ENCODE results near the gene WNT8A. TPM values are rescaled to one million over a fixed set of nuclear protein-coding genes. Genes with fewer than 3 reads are reported as not detected.

The WNT8A gene
- total and polyA plus RNA-seq, 2 experiments from 2014 or later: not detected

- TF ChIP-seq CTCF (IDR thresholded peaks at IDR 0.05; ENCODE audit: poor library complexity): no peak
- no peak for TF ChIP-seq EZH2 (IDR thresholded peaks at IDR 0.05; ENCODE audit: borderline replicate concordance)
- no peak for TF ChIP-seq EZH2phosphoT487 (IDR thresholded peaks at IDR 0.05; ENCODE audit: low read depth, severe bottlenecking, unreplicated experiment)
Measured at GRCh38 chr5:138064526-138064925, 19.3 kb upstream of the WNT8A start.

GRCh38 chr5:138065102-138065501, 18.7 kb upstream of the WNT8A start:
- H3K79me2 ChIP-seq: no peaks in the 10 kb centered on the region
- H3K4me2 ChIP-seq: no peak overlapping the region
- H3K9me3 ChIP-seq (ENCODE audit: low read depth): no peaks in the 10 kb centered on the region
- H3K9me2 ChIP-seq (replicated peaks; ENCODE audit: insufficient read depth): no peaks in the 10 kb centered on the region
- no peaks in the 10 kb centered on the region for H3K36me3 ChIP-seq (replicated peaks; ENCODE audit: insufficient read depth, low read depth)
- H3K27ac ChIP-seq: no peak overlapping the region
- H3K27me3 ChIP-seq: no peaks in the 10 kb centered on the region
- H4K20me1 ChIP-seq (ENCODE audit: insufficient read depth, poor library complexity, severe bottlenecking): no peaks in the 10 kb centered on the region
- WGBS (ENCODE audit: low lambda C conversion rate, missing lambda C conversion rate): 73% methylated on average over 5 of the region's 5 CpGs
- no peak overlapping the region for H2AFZ ChIP-seq
- DNase-seq (ENCODE audit: low spot score): no peak
- no peaks in the 10 kb centered on the region for H3K4me1 ChIP-seq (ENCODE audit: insufficient read depth)
- no peak overlapping the region for H3K4me3 ChIP-seq
- TF ChIP-seq CTCF (IDR thresholded peaks at IDR 0.05; ENCODE audit: poor library complexity) (peak; percentile 12), EZH2phosphoT487 (IDR thresholded peaks at IDR 0.05; ENCODE audit: low read depth, severe bottlenecking, unreplicated experiment) (no peak)

More at GRCh38 chr5:138064526-138064925, 19.3 kb upstream of the WNT8A start:
- DNase-seq (ENCODE audit: low spot score): no peak
- Histone ChIP-seq H3K79me2 (no peaks in the 10 kb centered on the region), H3K4me3 (no peak overlapping the region), H2AFZ (no peak overlapping the region), H3K27me3 (no peaks in the 10 kb centered on the region), H3K27ac (no peak overlapping the region), H3K9me3 (ENCODE audit: low read depth) (no peaks in the 10 kb centered on the region), H3K4me2 (no peak overlapping the region), H4K20me1 (ENCODE audit: insufficient read depth, poor library complexity, severe bottlenecking) (no peaks in the 10 kb centered on the region), H3K9me2 (replicated peaks; ENCODE audit: insufficient read depth) (no peaks in the 10 kb centered on the region), H3K4me1 (ENCODE audit: insufficient read depth) (no peaks in the 10 kb centered on the region), H3K36me3 (replicated peaks; ENCODE audit: insufficient read depth, low read depth) (no peaks in the 10 kb centered on the region)

- H3K27ac ChIP-seq: no peak overlapping the region
- WGBS (ENCODE audit: low lambda C conversion rate, missing lambda C conversion rate): 95% methylated on average over 8 of the region's 8 CpGs
- H4K20me1 ChIP-seq (ENCODE audit: insufficient read depth, poor library complexity, severe bottlenecking): no peaks in the 10 kb centered on the region
- H3K4me3 ChIP-seq: no peak overlapping the region
- no peaks in the 10 kb centered on the region for H3K9me2 ChIP-seq (replicated peaks; ENCODE audit: insufficient read depth)
- no peak for TF ChIP-seq EZH2phosphoT487 (IDR thresholded peaks at IDR 0.05; ENCODE audit: low read depth, severe bottlenecking, unreplicated experiment)
- no peak for TF ChIP-seq EZH2 (IDR thresholded peaks at IDR 0.05; ENCODE audit: borderline replicate concordance)
- TF ChIP-seq CTCF (IDR thresholded peaks at IDR 0.05; ENCODE audit: poor library complexity): no peak
- no peaks in the 10 kb centered on the region for H3K4me1 ChIP-seq (ENCODE audit: insufficient read depth)
- H2AFZ ChIP-seq: no peak overlapping the region
- no peaks in the 10 kb centered on the region for H3K79me2 ChIP-seq
- H3K27me3 ChIP-seq: no peaks in the 10 kb centered on the region
- no peak overlapping the region for H3K4me2 ChIP-seq
- no peaks in the 10 kb centered on the region for H3K36me3 ChIP-seq (replicated peaks; ENCODE audit: insufficient read depth, low read depth)
- H3K9me3 ChIP-seq (ENCODE audit: low read depth): no peaks in the 10 kb centered on the region
- no peak for DNase-seq (ENCODE audit: low spot score)
Measured at GRCh38 chr5:138067945-138068344, 15.9 kb upstream of the WNT8A start.
